PC-3 (cell line): ENCODE results near the gene USP50.

Experiments
- EZH2 ChIP-seq: fragments of 300-600 bp; sonication (generic); IDR thresholded peaks from one replicate; pipeline ENCODE4 v1.6.1; 2017; ENCODE audit warnings: antibody characterized with exemption, mild to moderate bottlenecking, low read length; ENCODE audit not compliant: unreplicated experiment
- EZH2phosphoT487 ChIP-seq: fragments of 300-600 bp; sonication (generic); IDR thresholded peaks from 2 replicates; pipeline ENCODE4 v1.6.1; 2018; ENCODE audit warnings: mild to moderate bottlenecking, antibody characterized with exemption, low read length, borderline replicate concordance
- TF ChIP-seq, protein P1 (sequence below): fragments of 300-600 bp; sonication (generic); conservative IDR thresholded peaks from 2 replicates; pipeline ENCODE4 v1.5.1; 2017; ENCODE audit warnings: antibody characterized with exemption, low read depth, mild to moderate bottlenecking, low read length

DNA sequence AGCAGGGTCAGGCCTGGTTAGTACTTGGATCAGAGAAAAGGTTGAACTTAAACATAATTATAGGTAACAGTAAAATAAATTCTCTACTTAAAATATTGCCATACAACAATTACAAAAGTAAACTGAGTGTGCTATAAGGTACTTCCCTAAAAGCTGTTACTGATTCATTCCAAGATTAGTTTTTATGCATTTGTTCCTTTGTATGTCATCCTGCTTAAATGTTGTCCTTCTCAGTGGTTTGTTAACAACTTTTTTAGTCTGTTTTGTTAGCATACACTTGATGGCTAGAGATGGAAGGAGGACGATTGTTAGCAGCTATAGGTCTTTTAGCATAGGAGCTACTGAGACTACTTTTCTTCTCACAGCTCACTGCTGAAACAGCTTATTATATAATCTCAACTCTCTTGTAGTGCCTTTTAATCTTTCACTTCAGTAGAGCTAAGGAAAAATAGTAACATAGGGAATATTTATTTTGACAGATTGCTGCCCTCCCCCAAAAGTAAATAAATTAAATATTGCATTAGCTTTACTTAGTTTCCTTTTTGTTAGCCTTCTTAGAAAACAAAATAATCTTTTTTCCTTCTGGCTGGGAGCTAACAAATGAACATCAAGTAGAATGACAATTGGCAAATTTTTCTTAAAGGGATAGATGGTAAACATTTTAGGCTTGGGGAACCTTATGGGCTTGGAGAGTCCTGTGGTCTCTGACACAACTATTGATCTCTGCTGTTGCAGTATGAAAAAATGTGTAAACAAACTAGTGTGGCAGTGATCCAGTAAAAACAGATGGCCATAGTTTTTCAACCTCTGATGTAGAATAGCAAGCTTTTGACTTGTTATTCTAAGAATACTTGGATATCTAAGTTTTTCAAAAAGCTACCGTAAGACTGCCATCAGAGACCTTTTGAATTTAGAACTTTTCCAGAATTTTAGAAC, 82.8 kb downstream of the USP50 start:
- TF ChIP-seq, protein P1, sequence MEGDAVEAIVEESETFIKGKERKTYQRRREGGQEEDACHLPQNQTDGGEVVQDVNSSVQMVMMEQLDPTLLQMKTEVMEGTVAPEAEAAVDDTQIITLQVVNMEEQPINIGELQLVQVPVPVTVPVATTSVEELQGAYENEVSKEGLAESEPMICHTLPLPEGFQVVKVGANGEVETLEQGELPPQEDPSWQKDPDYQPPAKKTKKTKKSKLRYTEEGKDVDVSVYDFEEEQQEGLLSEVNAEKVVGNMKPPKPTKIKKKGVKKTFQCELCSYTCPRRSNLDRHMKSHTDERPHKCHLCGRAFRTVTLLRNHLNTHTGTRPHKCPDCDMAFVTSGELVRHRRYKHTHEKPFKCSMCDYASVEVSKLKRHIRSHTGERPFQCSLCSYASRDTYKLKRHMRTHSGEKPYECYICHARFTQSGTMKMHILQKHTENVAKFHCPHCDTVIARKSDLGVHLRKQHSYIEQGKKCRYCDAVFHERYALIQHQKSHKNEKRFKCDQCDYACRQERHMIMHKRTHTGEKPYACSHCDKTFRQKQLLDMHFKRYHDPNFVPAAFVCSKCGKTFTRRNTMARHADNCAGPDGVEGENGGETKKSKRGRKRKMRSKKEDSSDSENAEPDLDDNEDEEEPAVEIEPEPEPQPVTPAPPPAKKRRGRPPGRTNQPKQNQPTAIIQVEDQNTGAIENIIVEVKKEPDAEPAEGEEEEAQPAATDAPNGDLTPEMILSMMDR: no peak
- TF ChIP-seq EZH2 (no peak), EZH2phosphoT487 (no peak)
